ENCODE data around the gene GATA2.

Gene GATA2

GRCh38 chr3:128452120-128452519 lies 40.9 kb downstream of the GATA2 start:
- H3K4me3 ChIP-seq (ENCODE audit: low read depth, low read length), result no peak overlapping the region
- no peak for DNase-seq (ENCODE audit: low read depth)
- TF ChIP-seq MYC (IDR thresholded peaks at IDR 0.05; ENCODE audit: low read depth, low read length), result no peak
- no peak for TF ChIP-seq CTCF (IDR thresholded peaks at IDR 0.05; ENCODE audit: low read depth, low read length)
- TF ChIP-seq, protein P1, sequence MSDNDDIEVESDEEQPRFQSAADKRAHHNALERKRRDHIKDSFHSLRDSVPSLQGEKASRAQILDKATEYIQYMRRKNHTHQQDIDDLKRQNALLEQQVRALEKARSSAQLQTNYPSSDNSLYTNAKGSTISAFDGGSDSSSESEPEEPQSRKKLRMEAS (IDR thresholded peaks at IDR 0.05; ENCODE audit: low read depth, low read length), result no peak
- TF ChIP-seq POLR2A (IDR thresholded peaks at IDR 0.05; ENCODE audit: extremely low read depth, insufficient read length), result no peak

GRCh38 chr3:128449111-128449638 lies 43.8 kb downstream of the GATA2 start:
- no peak for DNase-seq (ENCODE audit: low read depth)

GRCh38 chr3:128448491-128448890 lies 44.5 kb downstream of the GATA2 start:
- no peak overlapping the region for H3K4me3 ChIP-seq (ENCODE audit: low read depth, low read length)
- no peak for DNase-seq (ENCODE audit: low read depth)

More at GRCh38 chr3:128449111-128449638, 43.8 kb downstream of the GATA2 start:
- TF ChIP-seq CTCF (IDR thresholded peaks at IDR 0.05; ENCODE audit: low read depth, low read length), result no peak
- no peak for TF ChIP-seq MYC (IDR thresholded peaks at IDR 0.05; ENCODE audit: low read depth, low read length)
- TF ChIP-seq, protein P1 (IDR thresholded peaks at IDR 0.05; ENCODE audit: low read depth, low read length), result no peak
- TF ChIP-seq POLR2A (IDR thresholded peaks at IDR 0.05; ENCODE audit: extremely low read depth, insufficient read length), result no peak
- H3K4me3 ChIP-seq (ENCODE audit: low read depth, low read length), result no peak overlapping the region

GRCh38 chr3:128447561-128448013 lies 45.4 kb downstream of the GATA2 start:
- H3K4me3 ChIP-seq (ENCODE audit: low read depth, low read length), result no peak overlapping the region
- TF ChIP-seq POLR2A (IDR thresholded peaks at IDR 0.05; ENCODE audit: extremely low read depth, insufficient read length), result no peak
- DNase-seq (ENCODE audit: low read depth), result no peak

More at GRCh38 chr3:128448491-128448890, 44.5 kb downstream of the GATA2 start:
- TF ChIP-seq MYC (IDR thresholded peaks at IDR 0.05; ENCODE audit: low read depth, low read length) (no peak), CTCF (IDR thresholded peaks at IDR 0.05; ENCODE audit: low read depth, low read length) (no peak), POLR2A (IDR thresholded peaks at IDR 0.05; ENCODE audit: extremely low read depth, insufficient read length) (no peak)
- TF ChIP-seq, protein P1 (IDR thresholded peaks at IDR 0.05; ENCODE audit: low read depth, low read length), result no peak

DNA sequence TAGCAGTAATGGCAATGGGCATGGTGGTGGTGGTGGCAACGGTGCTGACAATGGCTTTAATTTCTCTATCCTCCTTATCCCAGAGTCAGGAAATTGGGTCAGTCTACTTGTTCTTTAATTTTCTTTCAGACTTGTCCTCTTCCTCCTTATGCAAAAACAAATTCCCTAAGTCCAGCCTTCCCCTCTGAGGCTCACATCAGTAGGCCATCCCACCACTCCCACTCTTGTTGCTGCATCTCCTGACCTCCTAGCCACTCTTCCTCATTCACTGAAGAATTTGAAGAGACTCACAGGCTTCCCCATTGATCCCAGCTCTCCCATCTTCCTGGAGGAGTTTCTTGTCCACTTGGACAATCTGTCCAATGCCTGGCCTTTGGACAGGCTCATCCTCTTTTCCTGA lies 46.2 kb downstream of the GATA2 start:
- no peak for TF ChIP-seq MYC (IDR thresholded peaks at IDR 0.05; ENCODE audit: low read depth, low read length)
- no peak overlapping the region for H3K4me3 ChIP-seq (ENCODE audit: low read depth, low read length)
- DNase-seq (ENCODE audit: low read depth), result no peak

- no peak for DNase-seq (ENCODE audit: low read depth)
- TF ChIP-seq POLR2A (IDR thresholded peaks at IDR 0.05; ENCODE audit: extremely low read depth, insufficient read length), result no peak
- no peak for TF ChIP-seq MYC (IDR thresholded peaks at IDR 0.05; ENCODE audit: low read depth, low read length)
- no peak for TF ChIP-seq CTCF (IDR thresholded peaks at IDR 0.05; ENCODE audit: low read depth, low read length)
- TF ChIP-seq, protein P1 (IDR thresholded peaks at IDR 0.05; ENCODE audit: low read depth, low read length), result no peak
- H3K4me3 ChIP-seq (ENCODE audit: low read depth, low read length), result no peak overlapping the region
Observed at GRCh38 chr3:128445357-128445756, 47.6 kb downstream of the GATA2 start.

DNA sequence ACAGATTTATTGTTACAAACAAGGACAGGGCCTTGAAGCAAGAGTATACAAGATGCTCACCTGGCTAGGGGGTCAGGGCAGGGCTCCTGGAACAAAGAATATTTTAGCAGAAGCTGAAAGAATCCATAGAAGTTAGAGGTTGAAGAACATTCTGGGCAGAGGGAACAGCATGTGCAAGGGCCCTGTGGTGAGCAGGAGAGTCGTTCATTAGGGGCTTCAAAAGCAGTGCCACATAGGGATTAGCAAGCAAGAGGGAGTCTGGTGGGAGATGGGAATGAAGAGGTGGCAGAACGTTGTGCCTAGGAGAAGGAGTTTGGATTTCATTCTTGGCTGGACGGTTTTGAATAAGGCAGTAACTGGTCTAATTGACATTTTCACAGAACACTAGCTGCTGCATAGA lies 49.2 kb downstream of the GATA2 start:
- no peak for DNase-seq (ENCODE audit: low read depth)
- TF ChIP-seq, protein P1 (IDR thresholded peaks at IDR 0.05; ENCODE audit: low read depth, low read length), result no peak
- TF ChIP-seq MYC (IDR thresholded peaks at IDR 0.05; ENCODE audit: low read depth, low read length), result no peak
- no peak for TF ChIP-seq POLR2A (IDR thresholded peaks at IDR 0.05; ENCODE audit: extremely low read depth, insufficient read length)
- no peak for TF ChIP-seq CTCF (IDR thresholded peaks at IDR 0.05; ENCODE audit: low read depth, low read length)
- H3K4me3 ChIP-seq (ENCODE audit: low read depth, low read length), result no peak overlapping the region

Measured in NB4 (cell line).